Ovary (tissue), 9 donors: ENCODE data around the gene CSAD. TPM values are rescaled to one million over a fixed set of nuclear protein-coding genes. Genes with fewer than 3 reads are reported as not detected.

Source experiments
- DNase-seq, 5 donors: peaks; one replicate each; pipeline ENCODE4 v3.0.0-alpha.2; 2019 to 2020
- H3K27ac ChIP-seq, 2 donors: fragments of 200-600 bp; one replicate each; pipeline versions ENCODE4 v1.5.1 to v1.8.0; 2019 to 2022
- H3K27me3 ChIP-seq: fragments of 200-600 bp; one replicate; pipeline ENCODE4 v1.8.0; 2022
- H3K36me3 ChIP-seq: fragments of 200-600 bp; sonication (generic); one replicate; pipeline ENCODE4 v1.5.1; 2019
- H3K4me1 ChIP-seq: one replicate; pipeline ENCODE4 v1.8.1; 2013; ENCODE audit warnings: mild to moderate bottlenecking, moderate library complexity; ENCODE audit not compliant: insufficient read depth
- H3K4me3 ChIP-seq: fragments of 200-600 bp; sonication (generic); one replicate; pipeline ENCODE4 v1.5.1; 2017
- H3K9me3 ChIP-seq, 2 donors: fragments of 200-600 bp in 1 of 2; sonication (generic) in 1 of 2; one replicate each; pipeline versions ENCODE4 v1.5.1 to v1.8.1; 2013 to 2019; ENCODE audit warnings: mild to moderate bottlenecking in 1 of 2, moderate library complexity in 1 of 2
- EP300 ChIP-seq: sonication (generic); formaldehyde crosslinking; IDR thresholded peaks from one replicate; pipeline ENCODE4 v1.6.1; 2017; ENCODE audit warnings: antibody characterized with exemption
- POLR2A ChIP-seq: fragments of 450-650 bp; IDR thresholded peaks from one replicate; pipeline ENCODE4 v1.6.1; 2017; ENCODE audit warnings: antibody characterized with exemption, mild to moderate bottlenecking, moderate library complexity
- WGBS, 3 donors: extraction: QIAGEN DNeasy Blood & Tissue Kit in 1 of 3; methylation state at CpG; one replicate each; pipeline versions ENCODE4 v1.1.5 to v1.1.7; 2013 to 2017; 5-methylcytosine and 5-hydroxymethylcytosine counted together
- intact Hi-C, 4 donors: fragments of 100-400 bp; cut with DNase I; formaldehyde crosslinking; loops; one replicate each; pipeline versions ENCODE4 v1.11.0 to v1.15.1; 2022 to 2023
- polyA plus RNA-seq, 2 donors: library from polyadenylated mRNA; stranded (reverse); fragments of 200-250 nt in 1 of 2; fragments of 350-450 nt in 1 of 2; fragmentation: Illumina TruSeq in 1 of 2; extraction: RNeasy Lipid Tissue Mini Kit (QIAGEN cat#74804) in 1 of 2; gene quantifications; one replicate each; pipeline ENCODE4 v1.2.3, GENCODE V29; 2013 to 2014
- total RNA-seq, 7 donors: library from RNA; depleted of rRNA in 2 of 7; stranded (reverse); fragments of >200 nt in 2 of 7; fragmentation: NEBNext Ultra II Directional in 3 of 7; extraction: Animal tissue kit (Norgen Biotek cat#: 25700) in 3 of 7; gene quantifications; one replicate each; pipeline versions ENCODE4 v1.1.0 to v1.2.4, GENCODE V29; 2016 to 2023
- TF ChIP-seq, protein P1 (sequence below), 3 donors: fragments of 450-650 bp in 2 of 3; fragments of 200-600 bp in 1 of 3; IDR thresholded peaks; one replicate each; pipeline versions ENCODE4 v1.5.1 to v1.8.0; 2016 to 2022; ENCODE audit warnings: antibody characterized with exemption in 3 of 3, mild to moderate bottlenecking in 1 of 3
- donor health status: DM: no; HTN: no; CAD: no; lungs with moderate emphysema.
- donor health status: DM: no; HTN: no; CAD: no.
- donor health status: Bipolar disorder and iron deficiency.
- donor health status: DM: yes; HTN: yes; CAD: no.
- donor health status: DM: no; HTN: no; CAD: no.
- donor health status: DM: yes; HTN: yes; CAD: no.

Gene CSAD
- total and polyA plus RNA-seq, 9 donors, result 19.8 to 36.0 (median 28.0) TPM

DNA sequence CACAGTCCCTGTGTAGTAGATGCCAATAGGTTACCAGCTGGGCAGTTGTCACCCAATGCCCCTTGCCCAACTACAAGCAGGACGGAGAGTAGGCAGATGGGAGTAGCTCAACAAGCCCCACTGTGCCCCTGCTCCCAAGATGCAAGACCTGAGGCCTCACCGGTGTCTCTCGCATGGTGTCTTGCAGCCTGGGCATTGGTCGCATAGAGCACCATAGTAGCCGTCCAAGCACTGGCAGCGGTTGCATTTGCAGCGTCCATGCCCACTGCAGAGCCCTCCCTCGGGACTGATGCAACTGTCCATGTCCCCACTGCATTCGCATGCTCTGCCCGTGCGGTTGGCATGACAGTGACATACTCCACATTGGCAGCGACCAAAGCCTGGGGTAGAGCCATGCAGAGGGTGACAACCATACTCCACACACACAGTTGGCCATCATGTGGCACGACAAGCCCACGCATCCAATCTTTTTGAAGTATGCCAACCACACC lies 11.9 kb upstream of the CSAD start:
- Histone ChIP-seq H3K27ac (no peak overlapping the region), H3K4me1 (peaks cover 4% of the 10 kb centered on the region), H3K4me3 (no peak overlapping the region), H3K9me3 (no peaks in the 10 kb centered on the region), H3K27me3 (no peaks in the 10 kb centered on the region), H3K36me3 (no peaks in the 10 kb centered on the region)
- no peak for TF ChIP-seq EP300
- TF ChIP-seq, protein P1, sequence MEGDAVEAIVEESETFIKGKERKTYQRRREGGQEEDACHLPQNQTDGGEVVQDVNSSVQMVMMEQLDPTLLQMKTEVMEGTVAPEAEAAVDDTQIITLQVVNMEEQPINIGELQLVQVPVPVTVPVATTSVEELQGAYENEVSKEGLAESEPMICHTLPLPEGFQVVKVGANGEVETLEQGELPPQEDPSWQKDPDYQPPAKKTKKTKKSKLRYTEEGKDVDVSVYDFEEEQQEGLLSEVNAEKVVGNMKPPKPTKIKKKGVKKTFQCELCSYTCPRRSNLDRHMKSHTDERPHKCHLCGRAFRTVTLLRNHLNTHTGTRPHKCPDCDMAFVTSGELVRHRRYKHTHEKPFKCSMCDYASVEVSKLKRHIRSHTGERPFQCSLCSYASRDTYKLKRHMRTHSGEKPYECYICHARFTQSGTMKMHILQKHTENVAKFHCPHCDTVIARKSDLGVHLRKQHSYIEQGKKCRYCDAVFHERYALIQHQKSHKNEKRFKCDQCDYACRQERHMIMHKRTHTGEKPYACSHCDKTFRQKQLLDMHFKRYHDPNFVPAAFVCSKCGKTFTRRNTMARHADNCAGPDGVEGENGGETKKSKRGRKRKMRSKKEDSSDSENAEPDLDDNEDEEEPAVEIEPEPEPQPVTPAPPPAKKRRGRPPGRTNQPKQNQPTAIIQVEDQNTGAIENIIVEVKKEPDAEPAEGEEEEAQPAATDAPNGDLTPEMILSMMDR (IDR thresholded peaks at IDR 0.05), result no peak
- WGBS, 3 donors, result 86 to 95% (median 87%) methylated on average over 12 to 14 of the region's 14 CpGs
- intact Hi-C loops, result no loop called here
- no peak for DNase-seq

DNA sequence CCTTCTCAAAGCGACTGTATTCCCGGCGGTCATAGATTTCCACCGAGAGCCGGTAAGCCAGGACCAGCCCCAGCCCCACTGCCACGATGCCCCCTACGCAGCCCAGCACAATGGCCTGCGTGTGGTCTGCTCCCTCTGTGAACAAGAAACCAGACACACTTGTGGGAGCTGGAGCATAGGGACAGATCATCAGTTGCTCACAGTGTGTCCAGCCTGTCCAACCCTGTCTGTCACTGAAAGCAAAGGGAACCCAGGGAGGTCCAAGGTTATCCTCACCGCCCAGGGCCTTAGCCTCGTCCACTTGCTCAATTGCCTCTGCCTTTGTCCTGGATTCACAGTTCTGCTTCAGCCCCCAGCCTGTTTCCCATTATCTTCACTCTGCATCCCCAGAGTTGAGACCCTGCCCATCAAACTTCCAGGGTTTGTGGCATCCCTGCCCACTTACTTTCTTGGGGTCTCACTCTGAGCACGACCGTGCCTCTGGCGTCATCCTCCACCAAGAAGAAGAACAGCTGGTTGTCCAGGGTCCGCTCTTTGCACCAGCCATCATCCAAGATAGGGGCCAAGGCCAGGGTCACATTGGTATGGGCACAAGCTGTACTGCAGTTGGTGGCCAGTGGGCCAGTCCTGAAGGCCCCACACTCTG lies 11.3 kb upstream of the CSAD start:
- Histone ChIP-seq H3K4me1 (no peaks in the 10 kb centered on the region), H3K27me3 (no peaks in the 10 kb centered on the region), H3K36me3 (no peaks in the 10 kb centered on the region), H3K4me3 (no peak overlapping the region), H3K9me3 (no peaks in the 10 kb centered on the region), H3K27ac (no peak overlapping the region)
- WGBS, 3 donors, result 68 to 76% (median 71%) methylated on average over 14 of the region's 14 CpGs
- no peak for DNase-seq
- intact Hi-C loops, result no loop called here
- TF ChIP-seq EP300 (no peak), POLR2A (no peak)
- TF ChIP-seq, protein P1 (IDR thresholded peaks at IDR 0.05), result no peak

DNA sequence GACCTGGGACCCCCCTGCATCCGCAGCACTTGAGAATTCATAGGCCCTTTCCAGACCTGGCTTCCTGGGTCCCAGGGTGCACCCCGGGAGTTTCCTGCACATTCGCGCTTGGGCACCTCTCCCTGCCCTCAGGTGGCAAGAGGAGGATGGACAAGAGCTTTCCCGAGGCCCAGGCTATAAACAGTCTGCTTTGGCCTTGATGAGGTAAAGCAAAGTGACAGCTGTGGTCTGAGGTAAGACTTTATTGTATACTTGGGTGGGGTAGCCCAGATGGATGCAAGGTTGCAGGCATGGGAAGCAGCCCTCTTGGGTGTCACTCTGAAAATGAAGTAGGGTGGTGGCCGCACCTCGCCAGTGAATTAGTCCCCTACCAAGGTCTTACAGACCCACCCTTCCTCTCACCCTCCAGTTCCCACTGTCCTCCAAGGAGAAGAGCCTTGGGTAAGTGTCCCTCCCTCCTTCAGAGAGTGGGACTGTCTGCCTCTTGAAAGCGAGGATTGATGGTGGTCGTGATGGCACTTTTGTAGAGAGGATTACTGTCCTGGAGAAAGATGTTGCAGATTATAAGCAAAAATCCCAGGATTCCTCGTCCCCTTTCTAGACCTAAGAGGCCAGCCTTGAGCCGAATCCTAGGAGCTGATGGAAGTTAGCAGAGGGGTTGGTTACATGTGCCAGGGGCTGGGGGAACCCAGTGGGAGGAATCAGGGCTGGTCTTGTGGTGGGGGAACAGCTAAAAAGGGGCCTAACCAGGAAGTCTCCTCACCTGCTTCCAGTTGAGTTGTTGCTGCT lies 10.6 kb upstream of the CSAD start:
- no peak overlapping the region for H3K4me3 ChIP-seq
- intact Hi-C loops, result no loop called here

DNA sequence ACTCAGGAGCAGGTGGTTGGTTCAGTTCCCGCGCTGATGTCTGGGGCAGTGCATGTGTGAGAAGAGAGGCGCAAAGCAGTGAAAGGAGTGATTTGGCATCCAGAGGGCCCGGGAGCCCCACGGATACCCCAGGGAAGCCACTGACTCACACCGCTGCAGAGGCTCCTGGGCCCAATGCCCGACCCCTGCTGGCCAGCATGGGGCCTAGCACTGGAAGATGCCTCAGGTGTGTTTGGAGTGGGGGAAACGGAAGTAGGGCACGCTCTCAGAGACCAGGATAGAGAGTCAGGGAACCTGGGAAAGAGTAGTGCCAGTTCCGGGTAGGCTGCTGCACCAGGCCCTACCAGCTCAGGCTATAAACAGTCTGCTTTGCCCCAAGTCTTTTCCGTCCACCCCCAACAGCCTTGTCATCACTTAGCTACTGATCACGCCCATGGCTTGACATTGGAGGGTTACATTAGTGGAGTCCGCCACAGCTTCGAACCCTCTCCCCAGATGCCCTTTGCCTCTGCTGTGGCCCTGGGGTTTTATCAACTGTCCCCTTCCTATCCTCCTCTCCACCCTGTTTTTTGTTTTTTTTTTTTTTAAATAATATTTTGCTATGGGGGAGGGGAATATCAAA lies 9.5 kb upstream of the CSAD start:
- Histone ChIP-seq H3K36me3 (no peaks in the 10 kb centered on the region), H3K4me1 (no peaks in the 10 kb centered on the region), H3K27me3 (no peaks in the 10 kb centered on the region), H3K4me3 (no peak overlapping the region), H3K27ac (no peak overlapping the region), H3K9me3 (no peaks in the 10 kb centered on the region)
- intact Hi-C loops, result no loop called here
- 34 to 44% (median 38%) methylated on average over 14 of the region's 14 CpGs for WGBS, 3 donors
- peak; percentile 54 to 77 (median 66) for DNase-seq
- no peak for TF ChIP-seq EP300
- TF ChIP-seq, protein P1 (IDR thresholded peaks at IDR 0.05), result peak; percentile 55 to 73 (median 59)
- TF ChIP-seq POLR2A, result no peak

More for the DNA sequence above, 10.6 kb upstream of the CSAD start:
- Histone ChIP-seq H3K4me1 (no peaks in the 10 kb centered on the region), H3K9me3 (no peaks in the 10 kb centered on the region), H3K27ac (no peak overlapping the region), H3K27me3 (no peaks in the 10 kb centered on the region), H3K36me3 (no peaks in the 10 kb centered on the region)
- TF ChIP-seq EP300, result no peak
- TF ChIP-seq POLR2A, result no peak
- TF ChIP-seq, protein P1 (IDR thresholded peaks at IDR 0.05), result no peak
- 73 to 79% (median 75%) methylated on average over 11 of the region's 11 CpGs for WGBS, 3 donors
- DNase-seq, result no peak
